Activated CD4-positive, CD25-positive, alpha-beta regulatory T cell treated with anti-CD3 and anti-CD28 coated beads, Interleukin-2, amount 50 U/mL, for 16 hours (primary cell): ENCODE measurements around the gene ZNF268.

Source experiments
- DNase-seq: peaks from one replicate; pipeline ENCODE4 v3.0.0-alpha.2; 2020; ENCODE audit warnings: low read depth, low spot score

ZNF268 gene

GRCh38 chr12:133181238-133181959, at the start of gene ZNF268:
TSS of gene ZNF268 (plus strand) at chr12:133181495. CDS start at chr12:133181998, 503 bp downstream.
- peak; percentile 81 for DNase-seq

DNA sequence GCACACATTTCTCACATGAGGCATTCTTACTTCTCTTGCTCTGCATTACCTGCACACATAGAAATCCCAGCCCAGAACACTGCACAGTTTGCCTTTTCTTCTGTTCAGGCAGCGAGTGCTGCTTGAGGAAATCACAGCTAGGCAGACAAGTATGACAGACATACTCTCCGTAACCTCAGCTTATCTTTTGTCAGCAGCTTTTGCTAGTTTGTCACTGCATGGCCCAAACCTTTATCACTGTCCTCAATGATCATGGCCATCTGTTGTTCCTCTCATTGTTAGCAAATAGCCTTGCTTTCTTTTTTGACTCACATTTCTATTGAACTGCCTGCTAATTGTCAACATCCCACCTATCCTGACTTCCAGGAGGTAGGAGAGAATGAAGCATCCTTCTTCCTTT, 45.5 kb upstream of the ZNF268 start:
- DNase-seq, result no peak

DNA sequence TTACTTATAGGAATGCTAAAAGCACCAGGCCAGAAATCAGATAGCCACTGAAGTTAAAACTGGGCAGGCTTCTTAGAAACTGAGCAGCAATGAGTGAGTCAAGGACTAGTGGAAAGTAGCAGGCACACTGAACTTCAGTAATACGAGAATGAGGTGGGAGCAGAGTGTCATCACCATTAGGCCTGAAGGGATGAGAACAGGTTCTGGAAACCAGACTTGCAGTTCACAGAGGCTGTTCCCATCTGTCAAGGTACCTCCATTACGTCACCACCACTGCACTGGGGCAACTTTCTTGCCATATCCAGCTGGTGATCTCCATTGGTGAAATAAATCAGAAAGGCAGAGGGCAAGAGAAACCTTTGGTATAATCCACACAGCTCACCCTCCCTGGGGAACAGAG, 35.3 kb upstream of the ZNF268 start:
- no peak for DNase-seq

GRCh38 chr12:133156125-133156690, 25.1 kb upstream of the ZNF268 start:
- DNase-seq, result no peak

GRCh38 chr12:133165776-133166175, 15.5 kb upstream of the ZNF268 start:
- DNase-seq, result no peak

DNA sequence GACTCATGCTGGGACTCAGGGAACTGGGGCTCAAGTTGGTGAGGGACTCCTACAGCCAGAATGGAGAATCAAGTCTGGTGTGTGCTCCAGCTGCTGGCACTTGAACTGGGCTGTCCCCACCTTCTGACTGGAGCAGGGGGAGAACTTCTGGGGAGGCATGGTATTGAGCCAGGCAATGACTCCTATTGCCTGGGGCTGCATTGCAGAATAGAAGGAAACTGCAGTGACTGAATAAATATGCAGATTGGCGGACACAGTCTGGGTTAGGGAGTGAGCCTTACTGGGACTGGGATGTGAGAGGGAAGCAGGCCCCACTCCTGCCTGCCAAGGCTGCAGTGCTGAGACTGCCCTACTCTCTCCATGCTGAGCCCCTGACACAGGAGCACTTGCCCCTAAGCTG, 8.8 kb upstream of the ZNF268 start:
- no peak for DNase-seq

DNA sequence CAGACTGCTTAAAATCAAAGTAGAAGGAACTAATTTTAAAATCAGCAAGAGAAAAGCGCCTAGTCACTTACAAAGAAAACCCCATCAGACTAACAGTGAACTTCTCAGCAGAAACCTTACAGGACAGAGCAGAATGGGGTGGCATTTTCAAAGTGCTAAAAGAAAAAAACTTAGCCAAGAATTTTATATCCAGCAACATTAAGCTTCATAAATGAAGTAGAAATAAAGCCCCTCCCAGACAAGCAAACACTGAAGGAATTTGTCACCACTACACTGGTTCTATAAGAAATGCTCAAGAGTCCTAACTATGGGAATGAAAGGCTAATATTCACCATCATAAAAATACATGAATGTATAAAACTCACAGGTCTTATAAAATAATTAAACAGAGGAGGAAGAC, 6.4 kb upstream of the ZNF268 start:
- no peak for DNase-seq

- no peak for DNase-seq
Measured at GRCh38 chr12:133180669-133181068, 626 bp upstream of the ZNF268 start.

DNA sequence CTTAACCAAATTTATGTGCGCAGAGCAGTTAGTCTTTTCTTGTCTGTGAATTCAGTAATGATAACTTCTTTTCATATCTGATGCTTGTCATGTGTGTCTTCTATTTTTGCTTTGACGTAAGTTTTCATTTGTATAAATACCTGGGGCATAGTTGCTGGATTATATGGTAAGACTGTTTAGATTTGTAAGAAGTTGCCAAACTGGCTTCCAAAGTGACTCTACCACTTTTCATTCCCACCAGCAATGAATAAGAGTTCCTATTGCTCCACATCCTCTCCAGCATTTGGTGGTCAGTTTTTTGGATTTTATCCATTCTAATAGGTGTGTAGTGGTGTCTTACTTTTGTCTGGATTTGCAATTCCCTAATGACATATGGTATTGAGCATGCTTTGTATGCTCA, 8.9 kb downstream of the ZNF268 start:
- DNase-seq, result no peak

DNA sequence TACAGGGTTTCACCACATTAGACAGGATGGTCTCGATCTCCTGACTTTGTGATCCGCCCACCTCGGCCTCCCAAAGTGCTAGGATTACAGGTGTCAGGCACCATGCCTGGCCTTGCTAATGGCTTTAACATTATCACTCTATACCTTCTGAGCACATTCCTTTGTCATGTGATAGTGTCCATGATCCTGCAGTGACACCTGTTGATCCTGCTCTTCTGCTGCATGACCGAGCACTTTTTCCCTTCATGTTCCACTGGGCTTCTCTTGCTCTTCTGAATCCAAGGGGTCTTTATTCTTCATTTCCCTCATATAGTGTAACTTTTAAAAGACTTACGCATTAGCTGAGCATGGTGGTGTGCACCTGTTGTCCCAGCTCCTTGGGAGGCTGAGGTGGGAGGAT, 11.6 kb downstream of the ZNF268 start:
- no peak for DNase-seq

- DNase-seq, result no peak
Measured at GRCh38 chr12:133201888-133202287, 20.6 kb downstream of the ZNF268 start.

DNA sequence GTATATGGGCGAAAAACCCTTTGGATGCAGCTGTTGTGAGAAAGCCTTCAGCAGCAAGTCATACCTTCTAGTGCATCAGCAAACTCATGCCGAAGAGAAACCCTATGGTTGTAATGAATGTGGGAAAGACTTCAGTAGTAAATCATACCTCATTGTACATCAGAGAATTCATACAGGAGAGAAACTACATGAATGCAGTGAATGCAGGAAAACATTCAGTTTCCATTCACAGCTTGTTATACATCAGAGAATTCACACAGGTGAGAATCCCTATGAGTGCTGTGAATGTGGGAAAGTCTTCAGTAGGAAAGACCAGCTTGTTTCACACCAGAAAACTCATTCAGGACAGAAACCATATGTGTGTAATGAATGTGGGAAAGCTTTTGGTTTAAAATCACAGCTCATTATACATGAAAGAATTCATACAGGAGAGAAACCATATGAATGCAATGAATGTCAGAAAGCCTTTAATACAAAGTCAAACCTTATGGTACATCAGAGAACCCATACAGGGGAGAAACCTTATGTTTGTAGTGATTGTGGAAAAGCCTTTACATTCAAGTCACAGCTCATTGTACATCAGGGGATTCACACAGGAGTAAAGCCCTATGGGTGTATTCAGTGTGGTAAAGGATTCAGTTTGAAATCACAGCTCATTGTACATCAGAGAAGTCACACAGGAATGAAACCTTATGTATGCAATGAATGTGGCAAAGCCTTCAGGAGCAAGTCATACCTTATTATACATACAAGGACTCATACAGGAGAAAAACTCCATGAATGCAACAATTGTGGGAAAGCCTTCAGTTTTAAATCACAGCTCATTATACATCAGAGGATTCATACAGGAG, 21.4 kb downstream of the ZNF268 start:
- DNase-seq, result no peak

GRCh38 chr12:133203344-133204263, 22.3 kb downstream of the ZNF268 start:
- no peak for DNase-seq

DNA sequence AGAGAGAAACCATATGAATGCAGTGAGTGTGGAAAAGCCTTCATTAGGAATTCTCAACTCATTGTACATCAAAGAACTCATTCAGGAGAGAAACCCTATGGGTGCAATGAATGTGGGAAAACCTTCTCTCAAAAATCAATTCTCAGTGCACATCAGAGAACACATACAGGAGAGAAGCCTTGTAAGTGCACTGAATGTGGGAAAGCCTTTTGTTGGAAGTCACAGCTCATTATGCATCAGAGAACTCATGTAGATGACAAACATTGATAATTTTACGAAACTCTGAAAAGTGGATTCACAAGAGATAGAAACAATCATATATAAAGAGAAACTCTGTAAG, 22.9 kb downstream of the ZNF268 start:
- DNase-seq, result no peak

- no peak for DNase-seq
Measured at GRCh38 chr12:133206390-133206789, 25.1 kb downstream of the ZNF268 start.

DNA sequence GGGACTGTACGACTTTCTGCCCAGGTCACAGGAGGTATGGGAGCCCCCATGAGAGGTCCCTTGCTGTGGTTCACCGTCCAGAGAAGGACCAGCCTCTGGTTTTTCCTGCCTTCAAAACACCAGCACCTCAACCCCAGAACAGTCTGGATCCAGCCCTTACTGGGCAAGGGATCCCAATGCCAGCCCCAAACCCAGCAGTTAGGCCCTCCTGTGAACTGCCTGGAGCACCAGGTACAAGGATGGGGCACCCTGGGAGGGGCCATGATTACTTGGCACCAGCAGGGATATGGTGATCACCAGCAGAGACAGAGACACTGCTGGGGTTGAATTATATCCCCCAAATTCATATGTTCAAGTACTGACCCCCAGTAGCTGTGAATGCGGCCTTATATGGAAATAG, 34.4 kb downstream of the ZNF268 start:
- DNase-seq, result no peak

- no peak for DNase-seq
Measured at GRCh38 chr12:133217219-133217618, 35.9 kb downstream of the ZNF268 start.

DNA sequence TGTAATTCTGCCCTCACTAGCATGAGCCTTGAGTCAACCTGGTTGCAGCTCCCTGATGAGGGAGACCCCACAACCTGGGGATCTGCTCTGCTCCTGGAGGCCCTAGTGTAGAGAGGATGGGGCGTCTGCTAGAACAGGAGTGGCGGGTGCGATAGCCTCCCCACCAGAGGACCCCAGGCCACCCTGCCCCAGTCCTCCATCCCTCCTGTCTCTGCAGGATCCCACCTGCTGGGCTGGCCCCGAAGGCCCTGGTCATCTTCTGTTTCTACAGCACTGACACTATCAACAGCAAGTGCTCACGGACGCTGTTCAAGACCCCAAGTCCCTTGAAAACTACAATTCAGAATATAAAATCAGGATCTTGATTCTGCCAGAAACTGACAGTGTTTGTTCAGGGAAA, 39.2 kb downstream of the ZNF268 start:
- no peak for DNase-seq

GRCh38 chr12:133221241-133221640, 39.9 kb downstream of the ZNF268 start:
- no peak for DNase-seq

DNA sequence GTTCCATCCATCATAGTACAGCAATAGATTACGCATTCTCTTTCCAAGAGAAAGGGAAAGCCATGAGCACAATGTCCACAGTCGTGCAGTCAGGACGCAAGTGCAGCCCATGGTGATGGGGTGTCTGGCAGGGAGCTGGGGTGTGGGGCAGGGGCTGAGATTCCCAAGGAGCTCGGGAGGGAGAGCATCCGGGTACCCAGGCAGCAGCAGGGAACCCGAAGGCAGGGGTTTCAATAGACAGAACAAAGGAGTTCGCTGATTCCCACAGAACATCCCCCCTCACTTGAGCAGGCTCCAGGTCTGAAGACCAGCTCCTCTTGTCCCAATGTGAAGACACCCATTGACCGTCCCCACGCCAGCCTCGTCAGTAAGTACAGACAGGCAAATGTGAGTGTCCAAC, 40.9 kb downstream of the ZNF268 start:
- DNase-seq, result no peak

DNA sequence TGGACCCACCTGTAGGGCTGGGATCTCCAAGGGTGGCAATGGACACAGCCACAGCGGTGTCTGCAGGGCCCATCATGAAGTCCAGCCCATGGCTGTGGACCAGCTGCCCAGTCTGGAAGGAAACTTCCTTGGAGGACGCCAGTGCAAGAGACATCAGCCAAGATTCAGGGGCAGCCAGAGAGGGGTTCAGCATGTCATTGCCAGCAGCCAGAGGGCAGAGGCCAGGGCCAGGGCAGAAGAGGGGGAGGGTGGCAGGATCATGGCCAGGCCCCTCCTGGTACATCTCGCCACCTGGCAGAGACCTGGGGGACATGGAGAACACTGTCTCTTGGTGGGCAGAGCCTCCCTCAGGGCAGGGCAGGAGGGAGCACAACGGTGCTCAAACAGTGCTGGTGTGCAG, 44.2 kb downstream of the ZNF268 start:
- no peak for DNase-seq

- DNase-seq, result no peak
Measured at GRCh38 chr12:133226690-133227089, 45.4 kb downstream of the ZNF268 start.
